GM12878 (cell line): ENCODE data around the gene VWA8. TPM values are rescaled to one million over a fixed set of nuclear protein-coding genes. Genes with fewer than 3 reads are reported as not detected.

ENCODE experiments used
- ATAC-seq: fragments of 200-7000 bp; cut with Tn5 transposase; 3 replicates; pipeline ENCODE4 v1.9.1; 2020; ENCODE audit warnings: mild to moderate bottlenecking, moderate library complexity
- BruUV-seq: library from RNA; stranded (reverse); fragments of 400-500 nt; replicated peaks from 2 replicates; lab custom pipeline; 2021; lab: Mats Ljungman, UMichigan
- CTCF ChIA-PET: fragments of 300-600 bp; sonication (Branson Sonifier 250); formaldehyde crosslinking; extraction: SDS; loops from one replicate; lab custom pipeline; 2021; ENCODE audit warnings: inconsistent platforms; lab: Yijun Ruan, JAX
- POLR2A ChIA-PET: fragments of 350-600 bp; formaldehyde crosslinking; extraction: SDS; loops from one replicate; lab custom pipeline; 2021; ENCODE audit warnings: inconsistent platforms; lab: Charles Lee
- RAD21 ChIA-PET: fragments of 300-600 bp; sonication (Branson Sonifier 250); formaldehyde crosslinking; loops from one replicate; lab custom pipeline; 2023; ENCODE audit warnings: antibody characterized with exemption; ENCODE audit not compliant: unreplicated experiment; lab: Charles Lee
- SMC1A ChIA-PET: fragments of 300-600 bp; sonication (Branson Sonifier 250); formaldehyde crosslinking; loops from one replicate; lab custom pipeline; 2023; ENCODE audit not compliant: unreplicated experiment, uncharacterized antibody; lab: Charles Lee
- DNase-seq: peaks from one replicate; pipeline ENCODE4 v3.0.0-alpha.2; 2011; ENCODE audit warnings: low read depth, low spot score
- FAIRE-seq: peaks from 3 replicates; lab custom pipeline; 2011; peaks lifted over from hg19 to GRCh38; lab: Jason Lieb, UNC
- H2AFZ ChIP-seq: 2 replicates; pipeline ENCODE4 v1.6.0; 2011; ENCODE audit warnings: low read depth, low read length, control low read depth; ENCODE audit not compliant: control insufficient read depth
- H3K27ac ChIP-seq: 2 replicates; pipeline ENCODE4 v1.5.1; 2011; ENCODE audit warnings: control low read depth; ENCODE audit not compliant: control insufficient read depth, insufficient read depth
- H3K27me3 ChIP-seq, 2 experiments: replicated peaks in 1 of 2; 2 replicates each; pipeline versions ENCODE4 v1.6.0 to v1.6.1; 2011; ENCODE audit warnings: low read length in 1 of 2; ENCODE audit not compliant: control insufficient read depth in 2 of 2, insufficient read depth in 2 of 2
- H3K36me3 ChIP-seq, 2 experiments: 2 replicates each; pipeline ENCODE4 v1.5.1; 2011; ENCODE audit warnings: low read length in 1 of 2; ENCODE audit not compliant: control insufficient read depth in 2 of 2, insufficient read depth in 2 of 2
- H3K4me1 ChIP-seq: 2 replicates; pipeline ENCODE4 v1.6.1; 2011; ENCODE audit warnings: mild to moderate bottlenecking, low read length, moderate library complexity, mixed read lengths; ENCODE audit not compliant: control insufficient read depth, insufficient read depth
- H3K4me2 ChIP-seq: 2 replicates; pipeline ENCODE4 v1.6.0; 2011; ENCODE audit warnings: control low read depth; ENCODE audit not compliant: control insufficient read depth, insufficient read depth
- H3K4me3 ChIP-seq: fragments of 200-600 bp; sonication (generic); 2 replicates; pipeline ENCODE4 v1.5.1; 2016
- H3K79me2 ChIP-seq: 2 replicates; pipeline ENCODE4 v1.6.0; 2011; ENCODE audit warnings: low read length; ENCODE audit not compliant: control insufficient read depth, insufficient read depth
- H3K9ac ChIP-seq: 2 replicates; pipeline ENCODE4 v1.8.0; 2011; ENCODE audit warnings: low read length, control low read depth, mixed read lengths; ENCODE audit not compliant: control insufficient read depth, insufficient read depth
- H3K9me3 ChIP-seq: replicated peaks from 3 replicates; pipeline ENCODE4 v1.5.1; 2011; ENCODE audit warnings: mild to moderate bottlenecking, low read length; ENCODE audit not compliant: control insufficient read depth, insufficient read depth
- H4K20me1 ChIP-seq: 2 replicates; pipeline ENCODE4 v1.6.0; 2011; ENCODE audit not compliant: control insufficient read depth, insufficient read depth
- CREM ChIP-seq: IDR thresholded peaks from 2 replicates; pipeline ENCODE4 v1.6.1; 2014; ENCODE audit warnings: antibody characterized with exemption, low read depth
- HDGF ChIP-seq: fragments of 450-650 bp; IDR thresholded peaks from 2 replicates; pipeline ENCODE4 v1.6.1; 2016; ENCODE audit warnings: antibody characterized with exemption
- IRF5 ChIP-seq: fragments of 450-650 bp; IDR thresholded peaks from 2 replicates; pipeline ENCODE4 v1.6.1; 2017; ENCODE audit warnings: borderline replicate concordance
- KAT2A ChIP-seq: conservative IDR thresholded peaks from 2 replicates; pipeline ENCODE4 v1.6.1; 2011; ENCODE audit warnings: low read depth, low read length; ENCODE audit not compliant: control insufficient read depth
- MEF2B ChIP-seq: fragments of 450-650 bp; IDR thresholded peaks from 2 replicates; pipeline ENCODE4 v1.6.1; 2018; ENCODE audit warnings: mild to moderate bottlenecking, moderate library complexity; ENCODE audit not compliant: partially characterized antibody, poor library complexity, severe bottlenecking
- SIX5 ChIP-seq: IDR thresholded peaks from 2 replicates; pipeline ENCODE4 v1.6.1; 2011; ENCODE audit warnings: mild to moderate bottlenecking, low read depth, low read length, moderate library complexity; ENCODE audit not compliant: severe bottlenecking
- SUPT20H ChIP-seq: IDR thresholded peaks from 2 replicates; pipeline ENCODE4 v1.6.1; 2011; ENCODE audit warnings: low read depth, mild to moderate bottlenecking, low read length, moderate library complexity, borderline replicate concordance; ENCODE audit not compliant: control insufficient read depth
- SUZ12 ChIP-seq: fragments of 200-600 bp; sonication (generic); IDR thresholded peaks from one replicate; pipeline ENCODE4 v1.6.1; 2018; ENCODE audit warnings: antibody characterized with exemption, mild to moderate bottlenecking; ENCODE audit not compliant: unreplicated experiment
- WGBS: methylation state at CpG from one replicate; pipeline ENCODE4 v1.1.6; 2016; ENCODE audit warnings: low lambda C conversion rate; ENCODE audit not compliant: insufficient replicate concordance, insufficient coverage; ENCODE audit errors: missing lambda C conversion rate; 5-methylcytosine and 5-hydroxymethylcytosine counted together
- in situ Hi-C: fragments of 300-500 bp; cut with MboI; formaldehyde crosslinking; loops from 9 replicates; pipeline ENCODE4 v1.14.3; 2018; ENCODE audit warnings: mixed read lengths
- intact Hi-C: fragments of 100-400 bp; cut with micrococcal nuclease; formaldehyde crosslinking; loops from one replicate; pipeline ENCODE4 v1.14.2; 2022; ENCODE audit not compliant: unreplicated experiment
- polyA plus RNA-seq, 11 experiments: library from polyadenylated mRNA; depleted of rRNA in 4 of 11; unstranded in 6 of 11; stranded (reverse) in 5 of 11; fragments of >200 nt; fragmentation: Nextera tagmentation in 4 of 11; fragmentation: Illumina TruSeq in 1 of 11; extraction: Ambion mirVana in 4 of 11; extraction: Trizol in 1 of 11; gene quantifications; 1 replicate in 1 of 11; 2 replicates in 10 of 11; pipeline versions ENCODE4 v1.2.1 to v1.2.3, GENCODE V29; 2011 to 2016; ENCODE audit warnings: inconsistent platforms in 2 of 11, missing spikeins in 2 of 11, low read depth in 1 of 11
- total RNA-seq, 4 experiments: library from RNA; depleted of rRNA in 3 of 4; stranded (reverse); fragments of >200 nt in 3 of 4; fragmentation: Illumina TruSeq in 1 of 4; extraction: Trizol in 1 of 4; gene quantifications; 2 replicates each; pipeline versions ENCODE4 v1.2.1 to v1.2.3, GENCODE V29; 2013 to 2021

VWA8 gene
- total and polyA plus RNA-seq, 10 of the 15 experiments (the other 5 are each of a cell fraction or from before 2014, with no cell fraction given) = 3.0 to 21.8 (median 13.5) TPM

GRCh38 chr13:41533266-41534052 lies 427.4 kb downstream of the VWA8 start:
- no peak for DNase-seq
- intact Hi-C loops (no loop called here), in situ Hi-C loops (no loop called here)
- ChIA-PET SMC1A (no interaction called here), RAD21 (interaction anchor here (0.8 kb wide), 1 partner anchor 41 kb away, joined by 3 read pairs; no protein-coding TSS in a partner anchor)
- BruUV-seq = no TSS peak
- Histone ChIP-seq H3K4me2 (no peak overlapping the region), H3K27me3 (no peaks in the 10 kb centered on the region)
- no peak for TF ChIP-seq HDGF
- TF ChIP-seq CREM = no peak
- no peak for TF ChIP-seq SIX5
- TF ChIP-seq MEF2B = no peak
- TF ChIP-seq, all 136 proteins: peak for 0
- ATAC-seq (no peak), FAIRE-seq (no peak)
- Histone ChIP-seq H3K36me3 (no peaks in the 10 kb centered on the region), H3K79me2 (no peaks in the 10 kb centered on the region), H2AFZ (no peak overlapping the region), H3K9ac (no peak overlapping the region), H3K4me1 (no peaks in the 10 kb centered on the region), H4K20me1 (no peaks in the 10 kb centered on the region), H3K4me3 (no peak overlapping the region), H3K9me3 (no peaks in the 10 kb centered on the region), H3K27ac (no peak overlapping the region)
- POLR2A ChIA-PET = no interaction called here
- CTCF ChIA-PET = no interaction called here
- 60% methylated on average over 15 of the region's 15 CpGs for WGBS

GRCh38 chr13:41528021-41528420 lies 432.9 kb downstream of the VWA8 start:
- ChIA-PET CTCF (no interaction called here), POLR2A (no interaction called here), SMC1A (no interaction called here), RAD21 (no interaction called here)
- no peaks in the 10 kb centered on the region for H3K9me3 ChIP-seq
- intact Hi-C loops (no loop called here), in situ Hi-C loops (no loop called here)
- no peaks in the 10 kb centered on the region for H3K36me3 ChIP-seq
- ATAC-seq (no peak), FAIRE-seq (no peak), DNase-seq (no peak)
- H3K27me3 ChIP-seq = no peaks in the 10 kb centered on the region
- no peaks in the 10 kb centered on the region for H4K20me1 ChIP-seq
- no peak overlapping the region for H2AFZ ChIP-seq
- no peaks in the 10 kb centered on the region for H3K4me1 ChIP-seq
- no peaks in the 10 kb centered on the region for H3K79me2 ChIP-seq
- BruUV-seq = no TSS peak
- no peak overlapping the region for H3K9ac ChIP-seq
- H3K4me2 ChIP-seq = no peak overlapping the region
- no peak for TF ChIP-seq KAT2A
- no peak for TF ChIP-seq SUPT20H
- no peak for TF ChIP-seq IRF5
- TF ChIP-seq SUZ12 = no peak
- 67% methylated on average over 3 of the region's 3 CpGs for WGBS
- H3K4me3 ChIP-seq = no peak overlapping the region
- H3K27ac ChIP-seq = no peak overlapping the region
